IMR-90 (cell line): Measurements from ENCODE around the gene CDH23.

ENCODE experiments used
- POLR2A ChIP-seq: IDR thresholded peaks from 2 replicates; pipeline ENCODE4 v1.6.1; 2012; ENCODE audit warnings: mild to moderate bottlenecking, low read depth, low read length
- TF ChIP-seq, protein P1 (sequence below): conservative IDR thresholded peaks from 2 replicates; pipeline ENCODE4 v1.5.1; 2012; ENCODE audit warnings: mild to moderate bottlenecking, low read depth, low read length, improper control_type of control experiment

DNA sequence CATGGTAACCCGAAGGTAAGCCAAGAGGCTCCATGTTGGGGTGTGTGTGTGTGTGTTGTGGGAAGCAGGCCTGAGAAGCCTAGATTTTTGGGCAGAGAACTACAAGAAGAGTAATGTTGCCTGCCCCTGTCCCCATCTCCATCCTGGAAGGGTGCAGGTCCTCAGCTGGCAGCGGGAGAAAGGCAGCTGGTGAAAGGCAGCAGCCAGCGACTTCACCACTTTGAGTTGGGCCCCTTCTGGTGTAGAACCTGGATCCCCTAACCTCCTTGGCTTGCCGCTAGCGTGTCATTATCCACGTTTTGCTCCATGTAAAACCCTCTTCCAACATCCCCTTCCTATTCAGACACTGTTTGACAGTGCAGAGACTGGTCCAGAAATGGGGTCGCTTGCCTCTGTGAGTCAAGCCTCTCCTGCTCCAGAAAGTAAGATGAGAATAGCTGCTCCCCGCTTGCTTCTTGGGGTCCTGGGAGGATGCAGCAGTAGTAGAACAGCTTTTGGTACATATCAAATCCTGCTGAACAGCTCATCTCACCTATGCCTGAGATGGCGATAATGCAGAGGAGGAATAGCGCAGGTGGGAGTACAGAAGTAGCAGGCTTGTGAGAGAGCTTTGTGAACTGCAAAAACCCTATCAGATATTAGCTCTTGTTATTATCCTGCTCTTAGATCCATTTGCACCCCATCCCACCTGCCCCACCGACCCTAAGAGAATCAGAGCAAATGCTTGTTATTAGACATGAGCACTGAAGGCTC lies 22.1 kb upstream of the CDH23 start:
- TF ChIP-seq, protein P1, sequence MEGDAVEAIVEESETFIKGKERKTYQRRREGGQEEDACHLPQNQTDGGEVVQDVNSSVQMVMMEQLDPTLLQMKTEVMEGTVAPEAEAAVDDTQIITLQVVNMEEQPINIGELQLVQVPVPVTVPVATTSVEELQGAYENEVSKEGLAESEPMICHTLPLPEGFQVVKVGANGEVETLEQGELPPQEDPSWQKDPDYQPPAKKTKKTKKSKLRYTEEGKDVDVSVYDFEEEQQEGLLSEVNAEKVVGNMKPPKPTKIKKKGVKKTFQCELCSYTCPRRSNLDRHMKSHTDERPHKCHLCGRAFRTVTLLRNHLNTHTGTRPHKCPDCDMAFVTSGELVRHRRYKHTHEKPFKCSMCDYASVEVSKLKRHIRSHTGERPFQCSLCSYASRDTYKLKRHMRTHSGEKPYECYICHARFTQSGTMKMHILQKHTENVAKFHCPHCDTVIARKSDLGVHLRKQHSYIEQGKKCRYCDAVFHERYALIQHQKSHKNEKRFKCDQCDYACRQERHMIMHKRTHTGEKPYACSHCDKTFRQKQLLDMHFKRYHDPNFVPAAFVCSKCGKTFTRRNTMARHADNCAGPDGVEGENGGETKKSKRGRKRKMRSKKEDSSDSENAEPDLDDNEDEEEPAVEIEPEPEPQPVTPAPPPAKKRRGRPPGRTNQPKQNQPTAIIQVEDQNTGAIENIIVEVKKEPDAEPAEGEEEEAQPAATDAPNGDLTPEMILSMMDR = no peak
- TF ChIP-seq POLR2A = no peak
